Activated CD4-positive, alpha-beta T cell treated with anti-CD3 and anti-CD28 coated beads for 48 hours (primary cell): ENCODE data around the gene E4F1.

Experiments used
- DNase-seq: peaks from one replicate; pipeline ENCODE4 v3.0.0-alpha.2; 2020

E4F1 gene, protein sequence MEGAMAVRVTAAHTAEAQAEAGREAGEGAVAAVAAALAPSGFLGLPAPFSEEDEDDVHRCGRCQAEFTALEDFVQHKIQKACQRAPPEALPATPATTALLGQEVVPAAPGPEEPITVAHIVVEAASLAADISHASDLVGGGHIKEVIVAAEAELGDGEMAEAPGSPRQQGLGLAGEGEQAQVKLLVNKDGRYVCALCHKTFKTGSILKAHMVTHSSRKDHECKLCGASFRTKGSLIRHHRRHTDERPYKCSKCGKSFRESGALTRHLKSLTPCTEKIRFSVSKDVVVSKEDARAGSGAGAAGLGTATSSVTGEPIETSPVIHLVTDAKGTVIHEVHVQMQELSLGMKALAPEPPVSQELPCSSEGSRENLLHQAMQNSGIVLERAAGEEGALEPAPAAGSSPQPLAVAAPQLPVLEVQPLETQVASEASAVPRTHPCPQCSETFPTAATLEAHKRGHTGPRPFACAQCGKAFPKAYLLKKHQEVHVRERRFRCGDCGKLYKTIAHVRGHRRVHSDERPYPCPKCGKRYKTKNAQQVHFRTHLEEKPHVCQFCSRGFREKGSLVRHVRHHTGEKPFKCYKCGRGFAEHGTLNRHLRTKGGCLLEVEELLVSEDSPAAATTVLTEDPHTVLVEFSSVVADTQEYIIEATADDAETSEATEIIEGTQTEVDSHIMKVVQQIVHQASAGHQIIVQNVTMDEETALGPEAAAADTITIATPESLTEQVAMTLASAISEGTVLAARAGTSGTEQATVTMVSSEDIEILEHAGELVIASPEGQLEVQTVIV

DNA sequence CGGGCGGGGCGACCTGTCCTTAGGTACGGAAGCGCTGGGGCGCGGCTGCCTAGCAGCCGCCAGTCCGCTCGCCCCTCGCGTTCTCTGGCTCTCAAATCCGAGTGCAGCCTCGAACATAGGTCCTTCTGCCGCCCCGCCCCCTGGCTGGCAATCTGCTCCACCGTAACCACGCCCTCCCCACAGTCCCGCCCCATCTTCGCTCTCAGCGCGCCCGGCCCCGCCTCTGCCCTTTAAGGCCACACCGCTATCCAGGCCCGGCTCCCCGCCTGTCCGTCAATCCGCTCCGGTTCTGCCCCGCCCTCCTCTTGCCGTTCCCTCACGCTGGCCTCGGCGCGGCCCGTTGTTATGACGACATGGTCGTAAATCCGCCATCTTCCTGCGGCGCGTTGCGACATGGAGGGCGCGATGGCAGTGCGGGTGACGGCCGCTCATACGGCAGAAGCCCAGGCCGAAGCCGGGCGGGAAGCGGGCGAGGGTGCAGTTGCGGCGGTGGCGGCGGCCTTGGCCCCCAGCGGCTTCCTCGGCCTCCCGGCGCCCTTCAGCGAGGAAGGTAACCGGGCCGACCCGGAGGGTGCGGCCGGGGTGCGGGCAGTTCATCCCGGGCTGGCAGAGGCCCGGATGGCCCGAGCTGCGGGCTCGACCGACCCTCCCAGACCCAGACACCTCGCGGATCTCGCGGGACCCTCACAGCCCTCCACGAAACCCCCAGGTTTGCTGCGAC, at the start of gene E4F1:
Gene E4F1, plus strand, starts transcription at position 371 of the 721 bp plus-strand sequence. Its CDS starts 23 bp downstream, at position 394.
- peak; percentile 100 for DNase-seq

DNA sequence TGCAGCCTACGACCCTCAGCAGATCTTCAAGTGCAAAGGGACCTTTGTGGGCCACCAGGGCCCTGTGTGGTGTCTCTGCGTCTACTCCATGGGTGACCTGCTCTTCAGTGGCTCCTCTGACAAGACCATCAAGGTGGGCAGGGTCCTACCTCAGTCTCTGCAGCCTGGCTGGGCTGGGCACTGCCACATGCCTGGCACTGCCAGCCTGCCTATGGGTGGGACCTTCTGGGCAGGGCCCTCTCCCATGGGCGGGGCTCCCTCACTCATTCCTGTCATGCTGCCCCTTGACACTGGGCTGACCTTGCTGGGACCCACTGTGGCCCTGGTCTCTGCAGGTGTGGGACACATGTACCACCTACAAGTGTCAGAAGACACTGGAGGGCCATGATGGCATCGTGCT, 49.5 kb upstream of the E4F1 start:
- no peak for DNase-seq

DNA sequence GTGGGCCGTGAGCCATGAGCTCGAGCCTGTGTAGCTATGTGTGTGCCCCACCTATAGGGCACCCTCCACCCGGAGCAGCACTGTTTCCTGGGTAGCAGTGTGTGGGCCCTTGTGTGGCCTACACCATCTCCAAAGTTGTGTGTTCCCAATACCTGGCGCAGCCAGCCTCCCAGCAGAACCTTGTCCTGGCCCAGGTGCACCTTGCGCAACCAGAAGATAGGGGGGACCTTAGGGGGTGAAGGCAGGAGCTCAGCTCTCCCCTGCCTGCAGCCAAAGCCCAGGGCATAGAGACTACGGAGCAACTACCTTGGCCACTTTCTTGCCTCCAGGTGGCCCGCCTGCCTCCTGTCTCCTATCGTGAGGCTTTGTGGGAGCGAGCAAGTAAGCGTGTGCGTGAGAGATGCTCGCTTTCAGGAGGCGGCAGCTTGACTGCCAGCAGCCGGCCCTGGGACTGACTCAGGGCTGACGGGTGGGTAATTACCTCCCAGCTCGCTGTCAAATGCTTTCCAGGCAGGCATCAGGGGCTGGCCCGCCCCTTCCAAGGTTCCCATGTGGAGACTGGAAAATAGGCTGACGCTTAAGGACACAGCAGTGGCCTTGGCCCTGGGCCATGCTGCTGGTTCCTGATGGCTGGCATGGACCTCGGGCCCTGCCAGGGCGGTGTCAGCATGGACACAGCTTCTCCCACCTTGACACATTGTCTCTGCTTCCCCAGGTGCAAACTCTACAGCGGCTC, 48.8 kb upstream of the E4F1 start:
- DNase-seq: no peak

DNA sequence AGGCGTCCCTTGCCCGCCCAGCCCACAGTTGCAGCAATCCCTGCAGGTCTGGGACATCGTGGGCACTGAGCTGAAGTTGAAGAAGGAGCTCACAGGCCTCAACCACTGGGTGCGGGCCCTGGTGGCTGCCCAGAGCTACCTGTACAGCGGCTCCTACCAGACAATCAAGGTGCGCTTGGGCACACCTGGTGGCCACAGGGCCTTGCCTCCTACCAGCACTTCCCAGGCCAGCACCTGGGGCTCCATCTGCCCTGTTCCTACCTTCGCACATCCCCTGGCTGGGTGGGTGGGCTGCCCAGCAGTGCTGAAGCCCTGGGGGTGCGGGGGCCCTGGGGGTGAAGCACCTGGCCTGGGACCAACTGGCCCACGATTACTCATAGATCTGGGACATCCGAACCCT, 47.9 kb upstream of the E4F1 start:
- DNase-seq: no peak

DNA sequence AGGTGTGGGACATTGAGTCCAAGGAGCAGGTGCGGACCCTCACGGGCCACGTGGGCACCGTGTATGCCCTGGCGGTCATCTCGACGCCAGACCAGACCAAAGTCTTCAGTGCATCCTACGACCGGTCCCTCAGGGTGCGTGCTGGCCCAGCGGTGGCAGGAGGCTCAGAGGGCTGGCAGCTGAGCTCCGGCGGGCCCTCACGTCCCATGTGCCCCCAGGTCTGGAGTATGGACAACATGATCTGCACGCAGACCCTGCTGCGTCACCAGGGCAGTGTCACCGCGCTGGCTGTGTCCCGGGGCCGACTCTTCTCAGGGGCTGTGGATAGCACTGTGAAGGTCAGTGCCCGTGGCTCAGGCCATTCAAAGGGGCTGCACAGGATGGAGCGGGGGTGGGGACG, 47.3 kb upstream of the E4F1 start:
- DNase-seq: no peak

DNA sequence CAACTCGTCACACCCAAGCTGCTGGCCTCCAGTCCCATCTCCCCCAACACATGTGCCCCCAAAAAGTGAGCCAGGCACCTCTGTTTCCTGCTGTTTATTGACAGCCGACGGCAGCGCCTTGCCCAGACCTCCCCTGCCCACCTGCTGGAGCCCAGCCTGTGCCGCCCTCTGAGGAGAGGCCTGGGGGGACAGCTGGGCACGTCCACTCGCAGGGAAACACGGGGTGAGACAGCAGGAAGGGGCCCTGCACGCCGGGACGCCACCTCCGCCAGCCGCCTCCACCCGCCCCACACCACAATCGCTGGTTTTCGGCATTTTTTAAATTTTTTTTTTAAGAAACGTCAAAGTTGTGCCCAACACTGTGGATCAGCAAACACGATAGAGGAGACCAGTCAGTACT, 46.3 kb upstream of the E4F1 start:
- DNase-seq: no peak

DNA sequence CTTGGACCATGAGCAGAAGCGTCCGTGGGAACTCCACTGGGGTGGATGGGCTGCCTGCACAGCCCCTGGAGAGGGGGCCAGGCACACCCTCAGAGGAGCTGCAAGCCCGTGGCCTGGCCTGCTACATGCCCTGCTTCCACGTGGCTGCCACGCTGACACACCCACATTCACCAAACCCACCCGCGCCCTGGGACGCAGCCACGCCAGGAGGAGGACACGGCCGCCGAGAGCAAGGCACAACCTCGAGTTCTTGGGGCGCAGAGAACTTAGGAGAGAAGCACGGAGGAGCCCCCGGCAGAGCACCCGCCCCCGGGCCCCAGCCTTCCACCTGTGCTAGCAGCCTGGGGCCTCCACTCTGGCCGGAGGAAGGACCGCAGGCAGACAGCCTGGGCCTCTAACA, 45.8 kb upstream of the E4F1 start:
- no peak for DNase-seq

DNA sequence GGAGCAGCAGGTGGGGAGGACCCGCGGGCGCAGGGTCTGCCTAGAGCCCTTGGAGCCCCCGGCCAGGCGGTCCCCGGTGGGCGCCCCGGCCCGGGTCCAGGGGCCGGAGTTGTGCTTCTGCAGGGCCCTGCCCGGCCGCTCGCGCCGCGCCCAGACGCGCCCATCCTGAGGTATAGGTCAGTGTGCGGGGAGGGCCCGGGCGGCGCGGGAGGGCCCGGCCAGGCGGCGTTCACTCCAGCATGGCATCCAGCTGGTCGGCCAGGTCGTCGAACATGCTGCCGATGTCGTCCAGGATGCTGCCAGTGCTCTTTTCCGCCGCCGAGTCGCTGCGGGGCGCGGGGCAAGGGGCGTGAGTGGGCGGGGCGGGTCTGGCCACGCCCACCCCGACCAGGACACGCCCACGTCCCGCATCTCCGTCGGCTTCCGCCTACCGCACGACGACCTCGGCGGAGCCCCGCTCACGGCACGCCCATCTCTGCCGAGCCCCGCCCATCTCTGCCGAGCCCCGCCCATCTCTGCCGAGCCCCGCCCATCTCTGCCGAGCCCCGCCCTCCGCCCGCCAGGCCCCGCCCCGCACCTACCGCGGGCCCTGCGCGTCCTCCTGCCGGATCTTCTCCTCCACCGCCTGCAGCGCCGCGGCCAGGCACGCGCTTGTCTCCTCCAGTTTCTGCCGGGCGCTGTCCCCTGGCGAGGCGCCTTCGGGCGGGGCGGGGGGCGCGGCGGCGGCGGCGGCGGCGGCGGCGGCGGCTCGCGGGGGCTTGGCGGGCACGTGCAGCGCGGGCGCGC, 44.9 kb upstream of the E4F1 start:
- peak; percentile 64 for DNase-seq

DNA sequence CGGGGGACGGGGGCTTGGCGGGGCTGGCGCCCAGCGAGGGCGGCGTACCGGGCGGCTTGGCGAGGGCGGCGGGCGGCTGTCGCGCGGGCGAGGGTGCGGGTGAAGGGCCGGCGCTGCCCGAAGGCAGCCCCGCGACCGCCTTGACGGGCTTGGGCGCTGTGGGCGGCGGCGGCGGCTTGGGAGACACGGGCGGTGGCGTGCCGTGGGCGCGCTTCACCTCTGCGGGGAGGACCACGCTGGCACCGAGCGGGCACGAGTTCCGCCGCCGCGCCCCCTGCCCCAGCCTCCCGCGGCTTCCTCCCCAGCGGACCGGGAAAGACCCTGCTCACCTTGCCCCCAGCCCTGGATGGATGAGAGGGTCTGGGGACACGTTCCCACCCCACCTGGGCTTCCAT, 44.3 kb upstream of the E4F1 start:
- DNase-seq: no peak

DNA sequence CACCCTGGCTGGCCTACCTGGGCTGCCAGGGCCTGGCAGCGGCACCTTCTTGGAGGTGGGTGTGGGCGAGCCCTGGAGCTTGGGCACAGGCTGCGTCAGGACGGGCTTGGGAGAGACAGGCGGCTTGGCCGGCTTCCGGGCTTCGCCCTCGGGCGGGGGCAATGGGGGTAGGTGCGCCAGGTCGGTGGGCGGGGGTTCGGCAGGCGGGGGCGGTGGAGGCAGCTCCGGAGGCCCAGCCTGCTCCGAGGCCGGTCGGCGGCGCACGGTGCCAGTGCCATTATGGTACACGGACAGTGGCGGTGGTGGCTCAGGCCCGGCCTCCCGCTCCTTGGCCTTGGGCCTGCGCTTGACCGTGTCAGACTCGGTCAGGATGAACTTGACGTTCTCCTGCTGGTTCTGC, 43.8 kb upstream of the E4F1 start:
- DNase-seq: no peak

DNA sequence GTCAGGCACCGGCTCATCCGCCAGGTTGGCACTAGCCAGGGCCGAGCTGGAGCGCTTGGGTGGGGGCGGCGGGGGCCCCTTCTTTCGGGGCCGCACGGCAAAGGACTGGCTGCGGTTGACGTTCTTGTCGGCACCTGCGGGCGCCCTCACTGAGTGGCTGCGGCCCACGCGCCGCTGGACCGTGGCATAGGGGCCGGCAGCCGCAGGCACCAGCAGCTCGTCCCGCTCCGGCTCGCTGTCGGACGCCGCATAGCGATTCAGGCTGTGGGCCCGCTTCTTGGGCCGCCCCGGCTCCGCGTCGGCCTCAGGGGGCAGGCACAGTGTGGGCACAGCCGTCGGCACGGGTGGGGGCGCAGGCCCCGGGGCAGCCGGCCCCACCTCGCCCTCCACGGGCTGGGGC, 42.9 kb upstream of the E4F1 start:
- no peak for DNase-seq

DNA sequence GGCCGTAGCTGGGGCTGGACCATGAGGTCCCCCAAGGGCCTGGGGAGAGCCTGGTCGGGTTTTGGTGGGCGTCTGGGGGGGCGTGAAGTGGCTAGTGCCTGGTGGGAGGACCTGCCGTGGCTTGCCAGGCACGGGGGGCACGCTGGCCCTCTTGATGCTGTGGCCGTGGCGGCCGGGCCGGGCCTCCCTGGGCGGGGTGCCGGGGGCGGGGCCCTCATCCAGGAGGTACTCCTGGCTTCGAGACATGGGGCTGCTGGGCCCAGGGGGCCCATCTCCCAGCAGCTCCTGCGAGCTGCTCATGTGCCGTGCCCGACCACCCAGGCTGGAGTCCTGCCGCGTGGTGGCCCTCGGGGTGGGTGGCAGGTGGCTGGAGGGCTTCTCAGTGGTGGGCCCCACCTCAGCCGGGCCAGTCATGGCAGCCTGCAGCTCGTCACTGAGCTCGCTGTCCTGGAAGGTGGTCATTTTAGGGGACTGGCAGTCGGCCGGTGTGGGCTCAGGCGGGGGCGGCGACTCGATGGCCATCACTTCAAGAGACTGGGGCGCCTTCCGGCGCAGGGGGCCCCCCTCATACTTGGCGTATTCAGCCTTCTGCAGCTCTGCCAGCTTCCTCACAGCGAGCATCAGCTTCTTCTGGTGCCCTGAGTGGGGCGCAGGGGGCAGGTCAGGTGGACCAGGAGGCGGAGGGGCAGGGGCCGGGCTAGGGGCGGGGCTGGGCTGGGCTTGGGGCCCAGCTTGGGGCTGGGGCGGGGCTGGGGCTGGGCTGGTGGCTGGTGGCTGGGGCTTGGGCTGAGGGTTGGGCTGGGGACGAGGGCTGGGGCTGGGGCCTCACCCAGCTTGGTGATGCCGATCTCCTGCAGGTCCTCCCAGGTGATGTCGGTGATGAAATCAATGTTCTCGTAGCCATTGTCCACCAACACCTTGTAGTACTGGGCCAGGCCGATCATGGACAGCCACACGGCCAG, 42.1 kb upstream of the E4F1 start:
- DNase-seq: no peak

DNA sequence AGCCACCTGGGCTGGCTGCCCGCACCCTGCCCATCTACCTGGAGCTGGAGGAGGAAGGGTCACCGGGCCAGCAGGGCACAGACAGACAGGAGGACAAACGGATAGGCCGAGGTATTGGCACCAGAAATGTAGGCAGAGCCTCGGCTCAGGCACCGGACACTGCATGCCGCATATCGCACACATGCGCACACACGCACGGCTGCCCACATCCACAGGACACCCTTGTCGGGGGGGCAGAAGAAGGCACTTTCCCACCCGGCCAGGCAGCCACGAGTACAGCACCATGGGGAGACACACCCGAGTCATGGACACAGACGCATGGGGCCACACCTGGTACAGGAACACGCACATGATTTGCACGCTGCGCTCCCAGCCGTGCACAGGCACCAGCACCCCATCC, 41.4 kb upstream of the E4F1 start:
- no peak for DNase-seq

DNA sequence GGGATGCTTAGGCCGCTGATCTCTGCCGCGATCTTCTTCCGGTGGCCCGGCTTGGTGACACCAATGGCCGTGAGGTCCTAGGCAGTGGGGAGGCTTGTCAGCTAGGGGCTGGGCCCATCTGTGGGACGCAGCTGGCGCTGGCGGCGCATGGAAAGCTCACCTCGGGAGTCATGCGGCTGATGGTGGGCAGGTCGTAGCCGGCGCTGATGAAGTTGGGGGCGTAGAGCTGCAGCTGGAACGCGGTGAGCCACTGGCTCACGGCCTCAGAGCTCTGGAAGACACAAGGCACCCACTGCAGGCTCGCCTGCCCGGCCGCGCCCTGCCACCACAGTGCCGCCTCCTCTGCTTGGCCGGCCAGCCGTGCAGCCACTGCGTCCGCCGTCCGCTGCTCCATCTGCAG, 39.7 kb upstream of the E4F1 start:
- DNase-seq: no peak

DNA sequence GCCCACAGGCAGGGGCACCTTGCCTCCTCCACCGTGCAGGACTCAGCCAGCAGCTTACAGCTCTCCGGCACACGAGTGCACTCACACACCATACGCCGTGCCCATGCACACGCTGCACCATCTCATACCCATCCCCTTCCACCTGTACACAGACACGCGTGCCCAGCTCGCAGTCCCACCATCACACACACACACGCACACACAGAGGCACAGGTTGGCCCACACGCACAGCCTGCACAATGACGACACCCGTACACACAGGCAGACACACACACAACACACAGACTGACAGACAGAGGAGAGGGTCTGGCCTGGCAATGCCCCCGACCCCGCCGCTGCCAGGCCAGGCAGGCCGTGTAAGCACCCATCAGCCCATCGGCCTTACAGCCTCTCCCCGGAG, 39.0 kb upstream of the E4F1 start:
- no peak for DNase-seq

DNA sequence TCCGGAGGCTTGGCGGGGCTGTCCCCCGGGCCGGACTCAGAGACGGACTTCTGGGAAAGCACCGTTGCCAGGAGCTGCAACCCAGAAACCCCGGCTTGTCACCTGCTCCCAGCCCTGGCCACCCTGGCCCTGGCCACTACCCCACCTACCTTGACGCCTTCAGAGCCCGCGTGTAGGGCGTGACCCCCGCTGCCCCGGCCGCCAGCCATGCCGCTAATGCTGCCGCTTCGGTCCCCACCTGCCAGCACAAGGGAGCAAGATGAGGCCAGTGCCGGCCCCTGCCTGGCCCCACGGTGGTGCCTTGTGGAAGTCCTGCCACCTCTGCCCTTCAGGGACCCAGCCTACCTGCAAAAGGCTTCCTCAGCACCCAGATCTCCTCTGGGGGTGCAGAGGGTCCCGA, 38.4 kb upstream of the E4F1 start:
- no peak for DNase-seq

DNA sequence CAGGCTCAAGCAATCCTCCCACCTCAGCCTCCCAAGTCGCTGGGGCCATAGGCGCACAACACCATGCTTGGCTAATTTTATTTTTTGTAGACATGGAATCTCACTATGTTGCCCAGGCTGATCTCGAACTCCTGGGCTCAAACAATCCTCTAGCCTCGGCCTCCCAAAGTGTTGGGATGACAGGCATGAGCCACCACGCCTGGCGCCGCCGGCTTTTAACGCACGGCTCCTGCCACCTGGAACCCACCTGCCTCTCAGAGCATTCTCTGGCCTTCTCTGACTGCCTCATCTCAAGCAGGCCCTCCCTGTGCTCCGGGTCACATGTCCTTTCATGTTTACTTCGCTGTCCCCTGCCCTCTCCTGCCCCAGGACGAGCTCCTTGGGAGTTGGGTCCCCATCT, 37.3 kb upstream of the E4F1 start:
- no peak for DNase-seq

DNA sequence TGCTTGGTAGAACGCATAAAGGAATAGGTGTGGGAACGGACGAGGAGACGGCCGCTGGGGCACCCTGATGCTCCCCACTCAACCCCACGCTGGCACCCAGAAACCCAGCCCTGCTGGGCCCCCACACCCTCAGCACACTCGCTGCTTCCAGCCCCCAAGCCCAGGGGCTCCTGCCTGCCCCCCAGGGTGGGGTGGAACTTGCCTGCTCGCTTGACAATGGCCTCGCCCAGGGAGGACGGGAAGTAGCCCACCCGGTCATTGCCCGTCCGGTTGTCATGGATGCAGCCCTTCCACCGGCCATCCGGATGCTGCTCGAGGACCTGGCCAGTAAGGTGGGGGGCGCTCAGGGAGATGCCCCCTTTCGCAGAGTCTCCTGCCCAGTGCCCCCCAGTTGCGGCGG, 36.9 kb upstream of the E4F1 start:
- DNase-seq: no peak

DNA sequence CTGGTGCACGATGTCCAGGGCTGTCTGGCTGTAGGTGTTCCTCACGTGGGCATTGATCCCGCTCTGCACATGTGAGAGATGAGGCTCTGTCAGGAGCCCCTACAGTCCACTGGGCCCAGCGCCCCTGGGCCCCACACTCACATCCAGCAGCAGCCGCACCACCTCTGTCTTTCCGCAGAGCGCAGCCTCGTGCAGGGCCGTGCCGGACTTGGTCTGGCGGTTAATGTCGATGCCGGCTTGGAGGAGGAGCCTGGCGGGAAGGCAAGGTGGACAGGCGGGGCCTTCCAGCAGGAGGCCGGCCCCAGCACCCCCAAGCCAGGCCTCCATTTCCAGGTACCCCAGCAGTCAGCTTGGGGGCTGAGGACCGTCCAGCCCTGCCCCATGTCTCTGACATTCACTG, 36.2 kb upstream of the E4F1 start:
- DNase-seq: no peak

DNA sequence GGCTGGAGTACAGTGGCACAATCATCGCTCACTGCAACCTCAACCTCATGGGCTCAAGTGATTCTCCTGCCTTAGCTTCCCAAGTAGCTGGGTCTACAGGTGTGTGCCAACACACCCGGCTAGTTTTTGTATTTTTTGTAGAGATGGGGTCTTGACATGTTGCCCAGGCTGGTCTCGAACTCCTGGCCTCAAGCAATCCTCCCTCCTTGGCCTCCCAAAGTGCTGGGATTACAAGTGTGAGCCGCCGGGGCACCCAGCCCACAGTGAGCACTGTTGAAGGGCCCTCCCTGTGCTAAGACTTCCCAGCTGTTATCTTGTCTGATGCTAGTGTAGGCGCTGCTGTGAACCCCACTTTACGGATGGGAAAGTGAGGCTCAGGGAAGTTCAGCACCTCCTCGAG, 35.0 kb upstream of the E4F1 start:
- no peak for DNase-seq
